OCI-LY7 (cell line): ENCODE data around the gene SNCAIP.

ENCODE experiments used
- CTCF ChIP-seq: fragments of 200-600 bp; sonication (generic); conservative IDR thresholded peaks from 2 replicates; pipeline ENCODE4 v1.5.1; 2014; ENCODE audit warnings: mild to moderate bottlenecking, antibody characterized with exemption, low read length, moderate library complexity, mixed read lengths
- EZH2phosphoT487 ChIP-seq: fragments of 200-600 bp; sonication (generic); IDR thresholded peaks from 2 replicates; pipeline ENCODE4 v1.6.1; 2018; ENCODE audit warnings: low read depth, borderline replicate concordance, mild to moderate bottlenecking, mixed run types, antibody characterized with exemption, low read length, moderate library complexity, mixed read lengths

- TF ChIP-seq CTCF, result no peak
- TF ChIP-seq EZH2phosphoT487, result no peak
Observed at GRCh38 chr5:122480146-122480545, 168.1 kb downstream of the SNCAIP start.
